ENCODE results near the gene PSMA8.
A peak's percentile ranks its signal among the peaks of the same experiment; 100 is the strongest.
"Not testable (repeated sequence)": the region's sequence is repeated elsewhere in the genome, so short reads cannot be mapped to it uniquely, and the experiment has no call there.

PSMA8 gene

GRCh38 chr18:26133652-26134051 is at the start of gene PSMA8:
Gene PSMA8 (plus strand): TSS chr18:26133869. CDS start chr18:26133966, 97 bp downstream.
- DNase-seq (ENCODE audit: low spot score) = peak; percentile 32

- DNase-seq (ENCODE audit: low spot score) = no peak
Measured at GRCh38 chr18:26085056-26085455, 48.6 kb upstream of the PSMA8 start.

- no peak for DNase-seq (ENCODE audit: low spot score)
Measured at GRCh38 chr18:26086959-26087358, 46.7 kb upstream of the PSMA8 start.

GRCh38 chr18:26088487-26088886 is 45.2 kb upstream of the PSMA8 start:
- no peak for DNase-seq (ENCODE audit: low spot score)

- peak; percentile 18 for DNase-seq (ENCODE audit: low spot score)
Measured at GRCh38 chr18:26089293-26090129, 44.2 kb upstream of the PSMA8 start.

GRCh38 chr18:26090130-26091046 is 43.3 kb upstream of the PSMA8 start, which contains the start of gene SS18:
Gene SS18 (minus strand): TSS chr18:26090613. CDS start chr18:26090569, 44 bp downstream.
- DNase-seq (ENCODE audit: low spot score) = peak; percentile 94

- DNase-seq (ENCODE audit: low spot score) = peak; percentile 70
Measured at GRCh38 chr18:26091047-26091630, 42.5 kb upstream of the PSMA8 start.

GRCh38 chr18:26096852-26097251 is 36.8 kb upstream of the PSMA8 start:
- DNase-seq (ENCODE audit: low spot score) = no peak

GRCh38 chr18:26097563-26097962 is 36.1 kb upstream of the PSMA8 start:
- no peak for DNase-seq (ENCODE audit: low spot score)

GRCh38 chr18:26103579-26103978 is 30.1 kb upstream of the PSMA8 start:
- peak; percentile 36 for DNase-seq (ENCODE audit: low spot score)

- no peak for DNase-seq (ENCODE audit: low spot score)
Measured at GRCh38 chr18:26104035-26104434, 29.6 kb upstream of the PSMA8 start.

- no peak for DNase-seq (ENCODE audit: low spot score)
Measured at GRCh38 chr18:26119246-26119645, 14.4 kb upstream of the PSMA8 start.

- no peak for DNase-seq (ENCODE audit: low spot score)
Measured at GRCh38 chr18:26121476-26121875, 12.2 kb upstream of the PSMA8 start.

GRCh38 chr18:26121994-26122393 is 11.7 kb upstream of the PSMA8 start:
- DNase-seq (ENCODE audit: low spot score) = not testable (repeated sequence)

- DNase-seq (ENCODE audit: low spot score) = no peak
Measured at GRCh38 chr18:26127786-26128185, 5.9 kb upstream of the PSMA8 start.

GRCh38 chr18:26128192-26128591 is 5.5 kb upstream of the PSMA8 start:
- DNase-seq (ENCODE audit: low spot score) = not testable (repeated sequence)

- DNase-seq (ENCODE audit: low spot score) = no peak
Measured at GRCh38 chr18:26134107-26134506, 438 bp downstream of the PSMA8 start.

GRCh38 chr18:26135548-26135947 is 1.9 kb downstream of the PSMA8 start:
- no peak for DNase-seq (ENCODE audit: low spot score)

GRCh38 chr18:26157326-26157725 is 23.7 kb downstream of the PSMA8 start:
- no peak for DNase-seq (ENCODE audit: low spot score)

- DNase-seq (ENCODE audit: low spot score) = peak; percentile 2
Measured at GRCh38 chr18:26159353-26159752, 25.7 kb downstream of the PSMA8 start.

- DNase-seq (ENCODE audit: low spot score) = no peak
Measured at GRCh38 chr18:26164571-26164970, 30.9 kb downstream of the PSMA8 start.

GRCh38 chr18:26167592-26167991 is 33.9 kb downstream of the PSMA8 start:
- not testable (repeated sequence) for DNase-seq (ENCODE audit: low spot score)

Measured in activated CD4-positive, alpha-beta T cell treated with anti-CD3 and anti-CD28 coated beads, Interleukin-2, Interleukin-4, amounts not matched to agents 100 ng/mL and 50 ng/mL, durations not matched to agents 16 hours and 8 hours (primary cell).